ENCODE data around the gene GLRX5. TPM values are rescaled to one million over a fixed set of nuclear protein-coding genes. Genes with fewer than 3 reads are reported as not detected.

GLRX5 gene
- total RNA-seq: 46.7 and 48.9 TPM in 2 replicates

GRCh38 chr14:95534299-95535225 lies at the start of gene GLRX5:
TSS of gene GLRX5 (plus strand) at chr14:95535050. CDS start at chr14:95535090, 40 bp downstream.
- peak; percentile 98 for DNase-seq (ENCODE audit: low spot score)
- Mint-ChIP-seq H3K4me1 (ENCODE audit: low read depth) (peaks cover 73% of the 10 kb centered on the region), H3K9me3 (no peaks in the 10 kb centered on the region), H3K27me3 (ENCODE audit: insufficient read depth) (no peaks in the 10 kb centered on the region), H3K4me3 (peak within 1 kb of the TSS; percentile 98), H3K36me3 (ENCODE audit: low read depth) (peaks cover 25% of the 10 kb centered on the region), H3K27ac (peak within 1 kb of the TSS; percentile 95)
- intact Hi-C loops (cut with micrococcal nuclease): loop anchor here (1.0 to 10.0 kb wide), 7 partner anchors 11 to 1450 kb away; partner anchors contain the start of genes ATG2B, DDX24, DICER1 and GSKIP

GRCh38 chr14:95485222-95485819 lies 49.5 kb upstream of the GLRX5 start:
- intact Hi-C loops (cut with micrococcal nuclease): no loop called here
- H3K9me3 Mint-ChIP-seq: no peaks in the 10 kb centered on the region
- H3K36me3 Mint-ChIP-seq (ENCODE audit: low read depth): peaks cover 17% of the 10 kb centered on the region
- DNase-seq (ENCODE audit: low spot score): no peak
- H3K27me3 Mint-ChIP-seq (ENCODE audit: insufficient read depth): no peaks in the 10 kb centered on the region
- H3K4me1 Mint-ChIP-seq (ENCODE audit: low read depth): peaks cover 31% of the 10 kb centered on the region
- H3K27ac Mint-ChIP-seq: no peak overlapping the region
- H3K4me3 Mint-ChIP-seq: no peak overlapping the region

GRCh38 chr14:95486875-95487668 lies 47.8 kb upstream of the GLRX5 start:
- intact Hi-C loops (cut with micrococcal nuclease): no loop called here
- Mint-ChIP-seq H3K27ac (peak overlapping the region; percentile 10), H3K27me3 (ENCODE audit: insufficient read depth) (no peaks in the 10 kb centered on the region), H3K36me3 (ENCODE audit: low read depth) (peaks cover 25% of the 10 kb centered on the region), H3K4me3 (no peak overlapping the region), H3K4me1 (ENCODE audit: low read depth) (peaks cover 34% of the 10 kb centered on the region), H3K9me3 (peaks cover 4% of the 10 kb centered on the region)
- DNase-seq (ENCODE audit: low spot score): no peak

- H3K27ac Mint-ChIP-seq: no peak overlapping the region
- peaks cover 29% of the 10 kb centered on the region for H3K36me3 Mint-ChIP-seq (ENCODE audit: low read depth)
- intact Hi-C loops (cut with micrococcal nuclease): no loop called here
- H3K4me1 Mint-ChIP-seq (ENCODE audit: low read depth): peaks cover 34% of the 10 kb centered on the region
- no peak overlapping the region for H3K4me3 Mint-ChIP-seq
- peaks cover 7% of the 10 kb centered on the region for H3K9me3 Mint-ChIP-seq
- no peaks in the 10 kb centered on the region for H3K27me3 Mint-ChIP-seq (ENCODE audit: insufficient read depth)
- no peak for DNase-seq (ENCODE audit: low spot score)
Observed at GRCh38 chr14:95487669-95488084, 47.2 kb upstream of the GLRX5 start.

GRCh38 chr14:95488376-95489213 lies 46.3 kb upstream of the GLRX5 start:
- H3K27me3 Mint-ChIP-seq (ENCODE audit: insufficient read depth): no peaks in the 10 kb centered on the region
- no peak for DNase-seq (ENCODE audit: low spot score)
- no peak overlapping the region for H3K4me3 Mint-ChIP-seq
- peaks cover 29% of the 10 kb centered on the region for H3K36me3 Mint-ChIP-seq (ENCODE audit: low read depth)
- intact Hi-C loops (cut with micrococcal nuclease): no loop called here
- peaks cover 34% of the 10 kb centered on the region for H3K4me1 Mint-ChIP-seq (ENCODE audit: low read depth)
- H3K27ac Mint-ChIP-seq: peak overlapping the region; percentile 48
- peaks cover 7% of the 10 kb centered on the region for H3K9me3 Mint-ChIP-seq

- Mint-ChIP-seq H3K27ac (no peak overlapping the region), H3K36me3 (ENCODE audit: low read depth) (peaks cover 31% of the 10 kb centered on the region), H3K4me1 (ENCODE audit: low read depth) (peaks cover 37% of the 10 kb centered on the region), H3K4me3 (no peak overlapping the region), H3K9me3 (peaks cover 7% of the 10 kb centered on the region), H3K27me3 (ENCODE audit: insufficient read depth) (no peaks in the 10 kb centered on the region)
- intact Hi-C loops (cut with micrococcal nuclease): no loop called here
- DNase-seq (ENCODE audit: low spot score): no peak
Observed at GRCh38 chr14:95489214-95490137, 45.4 kb upstream of the GLRX5 start.

- Mint-ChIP-seq H3K9me3 (peaks cover 7% of the 10 kb centered on the region), H3K36me3 (ENCODE audit: low read depth) (peaks cover 31% of the 10 kb centered on the region), H3K27ac (no peak overlapping the region), H3K4me1 (ENCODE audit: low read depth) (peaks cover 39% of the 10 kb centered on the region), H3K4me3 (no peak overlapping the region), H3K27me3 (ENCODE audit: insufficient read depth) (no peaks in the 10 kb centered on the region)
- no peak for DNase-seq (ENCODE audit: low spot score)
- intact Hi-C loops (cut with micrococcal nuclease): no loop called here
Observed at GRCh38 chr14:95490138-95490509, 44.7 kb upstream of the GLRX5 start.

GRCh38 chr14:95490727-95491451 lies 44.0 kb upstream of the GLRX5 start:
- no peak for DNase-seq (ENCODE audit: low spot score)

GRCh38 chr14:95491936-95492608 lies 42.8 kb upstream of the GLRX5 start:
- peaks cover 58% of the 10 kb centered on the region for H3K4me1 Mint-ChIP-seq (ENCODE audit: low read depth)
- H3K27ac Mint-ChIP-seq: no peak overlapping the region
- DNase-seq (ENCODE audit: low spot score): no peak
- intact Hi-C loops (cut with micrococcal nuclease): no loop called here
- H3K9me3 Mint-ChIP-seq: peaks cover 7% of the 10 kb centered on the region
- no peaks in the 10 kb centered on the region for H3K27me3 Mint-ChIP-seq (ENCODE audit: insufficient read depth)
- H3K4me3 Mint-ChIP-seq: no peak overlapping the region
- peaks cover 33% of the 10 kb centered on the region for H3K36me3 Mint-ChIP-seq (ENCODE audit: low read depth)

More at GRCh38 chr14:95490727-95491451, 44.0 kb upstream of the GLRX5 start:
- peaks cover 7% of the 10 kb centered on the region for H3K9me3 Mint-ChIP-seq
- no peak overlapping the region for H3K4me3 Mint-ChIP-seq
- no peaks in the 10 kb centered on the region for H3K27me3 Mint-ChIP-seq (ENCODE audit: insufficient read depth)
- peaks cover 46% of the 10 kb centered on the region for H3K4me1 Mint-ChIP-seq (ENCODE audit: low read depth)
- peaks cover 35% of the 10 kb centered on the region for H3K36me3 Mint-ChIP-seq (ENCODE audit: low read depth)
- intact Hi-C loops (cut with micrococcal nuclease): no loop called here
- H3K27ac Mint-ChIP-seq: peak overlapping the region; percentile 27

- peaks cover 58% of the 10 kb centered on the region for H3K4me1 Mint-ChIP-seq (ENCODE audit: low read depth)
- H3K36me3 Mint-ChIP-seq (ENCODE audit: low read depth): peaks cover 24% of the 10 kb centered on the region
- H3K9me3 Mint-ChIP-seq: peaks cover 7% of the 10 kb centered on the region
- no peak overlapping the region for H3K27ac Mint-ChIP-seq
- intact Hi-C loops (cut with micrococcal nuclease): no loop called here
- H3K27me3 Mint-ChIP-seq (ENCODE audit: insufficient read depth): no peaks in the 10 kb centered on the region
- no peak overlapping the region for H3K4me3 Mint-ChIP-seq
- DNase-seq (ENCODE audit: low spot score): no peak
Observed at GRCh38 chr14:95493503-95493902, 41.3 kb upstream of the GLRX5 start.
